Upper lobe of left lung (tissue), 4 donors: ENCODE data around the gene CFAP251.

Experiments used
- POLR2A ChIP-seq, 4 donors: fragments of 450-650 bp; IDR thresholded peaks; one replicate each; pipeline ENCODE4 v1.5.1; 2016 to 2017; ENCODE audit warnings: antibody characterized with exemption in 4 of 4, mild to moderate bottlenecking in 2 of 4
- POLR2AphosphoS5 ChIP-seq, 2 donors: sonication (generic); formaldehyde crosslinking; IDR thresholded peaks; one replicate each; pipeline ENCODE4 v1.5.1; 2017; ENCODE audit warnings: antibody characterized with exemption in 2 of 2
- TF ChIP-seq, protein P1 (sequence below), 6 experiments: fragments of 450-650 bp in 4 of 6; fragments of 200-600 bp in 2 of 6; sonication (generic) in 2 of 6; IDR thresholded peaks; one replicate each; pipeline ENCODE4 v1.5.1; 2016 to 2019; ENCODE audit warnings: antibody characterized with exemption in 6 of 6

DNA sequence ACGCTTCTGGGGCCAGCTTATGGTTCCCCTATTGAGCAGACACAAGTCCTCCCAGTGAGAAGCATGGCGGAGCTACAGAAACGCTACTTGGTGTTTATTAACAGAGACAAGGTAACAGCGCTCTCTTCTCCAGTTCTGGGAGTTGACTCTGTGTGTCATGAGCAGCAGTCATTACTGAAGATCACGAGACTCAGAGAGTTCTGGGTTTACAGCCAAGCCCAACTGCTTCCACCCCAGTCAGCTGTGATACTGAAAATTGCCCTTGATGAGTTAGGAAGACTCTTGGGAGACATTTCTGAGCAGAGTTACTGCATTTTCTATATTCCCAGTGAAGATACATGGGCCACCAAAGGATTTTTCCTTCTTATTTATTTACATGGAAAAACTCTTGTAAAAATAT, 48.6 kb downstream of the CFAP251 start:
- TF ChIP-seq, protein P1, sequence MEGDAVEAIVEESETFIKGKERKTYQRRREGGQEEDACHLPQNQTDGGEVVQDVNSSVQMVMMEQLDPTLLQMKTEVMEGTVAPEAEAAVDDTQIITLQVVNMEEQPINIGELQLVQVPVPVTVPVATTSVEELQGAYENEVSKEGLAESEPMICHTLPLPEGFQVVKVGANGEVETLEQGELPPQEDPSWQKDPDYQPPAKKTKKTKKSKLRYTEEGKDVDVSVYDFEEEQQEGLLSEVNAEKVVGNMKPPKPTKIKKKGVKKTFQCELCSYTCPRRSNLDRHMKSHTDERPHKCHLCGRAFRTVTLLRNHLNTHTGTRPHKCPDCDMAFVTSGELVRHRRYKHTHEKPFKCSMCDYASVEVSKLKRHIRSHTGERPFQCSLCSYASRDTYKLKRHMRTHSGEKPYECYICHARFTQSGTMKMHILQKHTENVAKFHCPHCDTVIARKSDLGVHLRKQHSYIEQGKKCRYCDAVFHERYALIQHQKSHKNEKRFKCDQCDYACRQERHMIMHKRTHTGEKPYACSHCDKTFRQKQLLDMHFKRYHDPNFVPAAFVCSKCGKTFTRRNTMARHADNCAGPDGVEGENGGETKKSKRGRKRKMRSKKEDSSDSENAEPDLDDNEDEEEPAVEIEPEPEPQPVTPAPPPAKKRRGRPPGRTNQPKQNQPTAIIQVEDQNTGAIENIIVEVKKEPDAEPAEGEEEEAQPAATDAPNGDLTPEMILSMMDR (IDR thresholded peaks at IDR 0.05): no peak
- no peak for TF ChIP-seq POLR2A (IDR thresholded peaks at IDR 0.05)
- no peak for TF ChIP-seq POLR2AphosphoS5 (IDR thresholded peaks at IDR 0.05)
